Activated naive CD4-positive, alpha-beta T cell treated with anti-CD3 and anti-CD28 coated beads, Interleukin-2, amount 50 U/mL, for 24 hours (primary cell): ENCODE data around the gene CLMN.
A peak's percentile ranks its signal among the peaks of the same experiment; 100 is the strongest.

ENCODE experiments used
- H3K27ac Mint-ChIP-seq: one replicate; pipeline ENCODE4 v1.8.0; 2021; ENCODE audit warnings: mild to moderate bottlenecking, mixed read lengths
- H3K27me3 Mint-ChIP-seq: one replicate; pipeline ENCODE4 v1.8.0; 2021; ENCODE audit warnings: mixed read lengths
- H3K36me3 Mint-ChIP-seq: one replicate; pipeline ENCODE4 v1.8.0; 2021; ENCODE audit warnings: mixed read lengths
- H3K4me1 Mint-ChIP-seq: one replicate; pipeline ENCODE4 v1.8.0; 2021; ENCODE audit warnings: mixed read lengths
- H3K4me3 Mint-ChIP-seq: one replicate; pipeline ENCODE4 v1.8.0; 2021; ENCODE audit warnings: mild to moderate bottlenecking, mixed read lengths
- H3K9me3 Mint-ChIP-seq: one replicate; pipeline ENCODE4 v1.8.0; 2021; ENCODE audit warnings: mixed read lengths

Gene CLMN

DNA sequence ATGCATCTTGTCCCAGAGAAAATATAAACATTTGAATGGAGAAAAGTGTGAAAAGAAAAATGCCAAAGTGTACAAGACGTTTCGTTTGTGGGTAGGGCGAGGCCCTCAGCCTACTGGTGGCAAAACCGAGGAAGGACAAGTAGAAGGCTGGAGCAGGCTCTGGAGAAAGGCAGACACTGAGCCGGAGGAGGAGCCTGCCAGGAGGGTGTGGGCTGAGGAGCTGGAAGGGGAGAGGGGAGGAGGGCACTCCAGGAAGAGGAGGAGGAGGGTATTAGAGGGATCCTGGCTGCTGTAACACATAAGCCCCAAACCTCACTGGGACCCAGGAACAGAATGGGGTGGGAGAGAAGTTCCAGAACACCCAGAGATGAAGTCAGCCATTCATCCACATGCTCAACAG lies 47.7 kb downstream of the CLMN start:
- Mint-ChIP-seq H3K36me3 (no peaks in the 10 kb centered on the region), H3K9me3 (peaks cover 7% of the 10 kb centered on the region), H3K27ac (no peak overlapping the region), H3K4me3 (no peak overlapping the region), H3K27me3 (peaks cover 1% of the 10 kb centered on the region), H3K4me1 (peaks cover 8% of the 10 kb centered on the region)

DNA sequence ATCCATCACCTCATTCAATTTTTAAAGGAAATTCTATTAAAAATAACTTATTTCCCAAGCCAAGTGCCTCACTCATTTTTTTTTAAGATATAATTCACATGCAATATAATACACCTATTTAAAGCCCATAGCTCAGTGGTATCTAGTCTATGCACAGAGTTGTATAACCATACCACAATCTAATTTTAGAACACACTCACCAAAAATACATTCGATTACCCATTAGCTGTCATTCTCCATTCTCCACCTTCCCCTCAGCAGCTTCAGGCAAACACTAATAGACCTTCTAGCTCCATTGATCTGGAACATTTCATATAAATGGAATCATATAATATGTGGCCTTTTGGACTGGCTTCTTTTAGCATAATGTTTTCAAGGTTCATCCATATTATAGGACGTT lies 49.5 kb downstream of the CLMN start:
- Mint-ChIP-seq H3K4me3 (no peak overlapping the region), H3K27me3 (no peaks in the 10 kb centered on the region), H3K36me3 (no peaks in the 10 kb centered on the region), H3K4me1 (peaks cover 26% of the 10 kb centered on the region), H3K9me3 (peaks cover 7% of the 10 kb centered on the region), H3K27ac (no peak overlapping the region)

DNA sequence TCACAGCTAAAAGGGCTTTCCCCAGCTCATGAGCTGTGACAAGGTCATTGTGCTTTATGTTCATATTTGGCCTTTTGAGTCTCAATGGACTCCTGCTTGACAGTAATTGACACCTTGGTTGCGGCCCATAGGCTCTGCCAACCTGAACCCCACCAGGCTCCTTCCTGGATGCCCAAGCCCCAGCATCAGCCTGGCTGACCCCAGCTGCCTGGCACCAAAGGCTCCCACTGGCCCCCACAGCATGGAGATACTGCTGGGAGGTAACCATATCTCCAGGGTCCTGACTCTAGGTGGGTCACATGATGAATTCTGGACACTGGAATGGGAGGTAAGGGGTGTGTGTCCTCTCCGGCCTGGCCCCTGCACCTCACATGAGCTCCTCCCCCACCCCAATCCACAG lies 50.2 kb downstream of the CLMN start:
- Mint-ChIP-seq H3K27me3 (no peaks in the 10 kb centered on the region), H3K27ac (no peak overlapping the region), H3K4me1 (peaks cover 28% of the 10 kb centered on the region), H3K36me3 (no peaks in the 10 kb centered on the region), H3K4me3 (no peak overlapping the region), H3K9me3 (peaks cover 7% of the 10 kb centered on the region)

DNA sequence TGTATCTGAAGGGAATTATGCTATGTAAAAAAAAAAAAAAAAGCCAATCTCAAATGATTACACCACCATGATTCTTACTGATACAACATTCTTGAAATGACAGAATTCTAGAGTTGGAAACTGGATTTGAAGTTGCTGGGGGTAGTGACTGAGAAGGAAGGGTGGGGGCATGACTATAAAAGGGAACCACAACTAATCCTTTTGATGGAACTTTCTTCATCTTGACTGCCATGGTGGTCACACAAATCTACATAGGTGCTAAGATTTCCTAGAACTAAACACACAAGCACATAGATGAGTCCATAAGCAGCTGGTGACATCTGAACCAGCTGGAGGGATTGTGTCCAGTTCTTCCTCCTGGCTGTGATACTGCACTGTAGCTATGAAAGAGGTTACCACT lies 51.4 kb downstream of the CLMN start:
- Mint-ChIP-seq H3K36me3 (no peaks in the 10 kb centered on the region), H3K4me1 (peaks cover 28% of the 10 kb centered on the region), H3K9me3 (peaks cover 7% of the 10 kb centered on the region), H3K27me3 (no peaks in the 10 kb centered on the region), H3K27ac (no peak overlapping the region), H3K4me3 (no peak overlapping the region)

DNA sequence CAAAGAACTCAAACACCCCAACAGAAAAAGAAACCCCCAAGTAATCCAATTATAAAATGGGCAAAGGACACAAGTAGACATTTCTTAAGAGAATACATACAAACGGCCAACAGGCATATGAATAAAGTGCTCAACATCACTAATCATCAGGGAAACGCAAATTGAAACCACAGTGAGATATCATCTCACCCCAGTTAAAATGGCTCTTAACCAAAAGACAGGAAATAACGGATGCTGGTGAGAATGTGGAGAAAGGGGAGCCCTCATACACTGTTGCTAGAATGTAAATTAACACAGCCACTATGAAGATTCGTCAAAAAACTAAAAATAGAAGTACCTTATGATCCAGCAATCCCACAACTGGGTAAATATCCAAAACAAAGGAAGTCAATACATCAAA lies 52.4 kb downstream of the CLMN start:
- peaks cover 28% of the 10 kb centered on the region for H3K4me1 Mint-ChIP-seq
- no peaks in the 10 kb centered on the region for H3K36me3 Mint-ChIP-seq
- H3K9me3 Mint-ChIP-seq = peaks cover 7% of the 10 kb centered on the region
- H3K27me3 Mint-ChIP-seq = no peaks in the 10 kb centered on the region
- H3K4me3 Mint-ChIP-seq = no peak overlapping the region
- no peak overlapping the region for H3K27ac Mint-ChIP-seq

DNA sequence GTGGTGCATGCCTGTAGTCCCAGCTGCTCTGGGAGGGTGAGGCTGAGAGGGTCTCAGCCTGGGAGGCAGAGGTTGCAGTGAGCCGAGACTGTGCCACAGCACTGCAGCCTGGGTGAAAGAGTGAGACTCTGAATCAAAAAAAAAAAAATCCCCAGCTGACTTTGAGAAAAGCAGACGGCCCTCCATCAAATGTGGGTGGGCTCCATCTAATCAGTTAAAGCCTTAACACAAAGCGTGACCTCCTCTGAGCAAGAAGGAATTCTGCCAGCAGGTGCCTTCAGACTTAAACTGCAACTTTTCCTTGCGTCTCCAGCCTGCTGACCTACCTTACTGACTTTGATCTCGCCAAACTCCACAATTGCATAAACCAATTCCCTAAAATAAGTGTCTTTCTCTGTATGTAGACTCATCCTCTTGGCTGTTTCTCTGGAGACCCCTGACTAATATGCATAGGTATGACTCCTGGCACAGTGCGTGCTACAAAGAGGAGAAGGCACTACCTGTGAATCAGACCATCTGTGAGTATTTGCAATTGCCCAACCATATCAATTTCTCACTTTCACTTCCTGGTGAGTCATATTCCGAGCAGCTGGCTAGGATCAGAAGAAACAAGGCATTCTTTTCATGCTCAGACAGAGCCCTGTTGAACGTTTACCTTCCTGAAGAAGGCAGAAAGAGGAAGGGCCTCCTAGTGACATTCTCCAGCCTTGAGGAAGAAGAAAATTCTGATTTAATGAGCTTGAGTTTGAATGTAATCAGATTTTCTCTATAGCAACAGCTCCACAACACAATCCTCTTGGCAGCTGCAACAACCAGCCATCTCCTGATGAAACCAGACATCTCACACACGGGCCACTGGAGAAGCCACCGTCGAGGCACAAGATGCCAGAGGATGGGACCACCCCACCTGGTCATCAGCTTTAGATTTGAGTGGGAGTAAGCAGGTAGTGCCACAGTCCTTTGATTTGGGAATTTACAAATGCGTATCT lies 54.3 kb downstream of the CLMN start:
- Mint-ChIP-seq H3K9me3 (peaks cover 7% of the 10 kb centered on the region), H3K27ac (peak overlapping the region; percentile 91), H3K36me3 (no peaks in the 10 kb centered on the region), H3K27me3 (no peaks in the 10 kb centered on the region), H3K4me3 (peak overlapping the region; percentile 19), H3K4me1 (peaks cover 35% of the 10 kb centered on the region)

DNA sequence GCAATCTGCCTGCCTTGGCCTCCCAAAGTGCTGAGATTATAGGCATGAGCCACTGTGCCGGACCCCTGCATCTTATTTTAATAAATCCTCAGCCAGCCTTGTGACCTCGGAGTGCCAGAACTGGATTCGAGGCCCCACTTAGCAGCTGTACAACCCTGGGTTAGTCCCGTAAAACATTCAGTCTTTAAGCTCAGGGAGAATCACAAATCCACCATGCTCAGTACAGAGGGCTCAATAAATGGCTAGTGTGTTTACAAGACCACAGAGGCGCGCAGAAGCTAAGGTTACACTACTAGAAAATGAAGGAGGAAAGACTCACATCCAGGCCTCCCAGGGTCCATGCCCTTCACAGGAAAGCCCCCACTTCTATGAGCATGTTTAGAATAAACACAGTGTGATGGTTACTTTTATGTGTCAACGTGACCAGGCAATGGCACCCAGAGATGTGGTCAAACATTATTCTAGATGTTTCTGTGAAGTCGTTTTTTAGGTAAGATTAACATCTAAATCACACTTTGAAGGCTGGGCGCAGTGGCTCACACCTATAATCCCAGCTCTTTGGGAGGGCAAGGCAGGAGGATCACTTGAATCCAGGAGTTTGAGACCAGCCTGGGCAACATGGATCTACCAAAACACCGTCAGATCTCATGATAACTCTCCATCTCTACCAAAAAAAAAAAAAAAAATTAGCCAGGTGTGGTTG lies 55.3 kb downstream of the CLMN start:
- H3K27ac Mint-ChIP-seq = no peak overlapping the region
- no peaks in the 10 kb centered on the region for H3K36me3 Mint-ChIP-seq
- H3K9me3 Mint-ChIP-seq = peaks cover 7% of the 10 kb centered on the region
- peaks cover 36% of the 10 kb centered on the region for H3K4me1 Mint-ChIP-seq
- no peaks in the 10 kb centered on the region for H3K27me3 Mint-ChIP-seq
- no peak overlapping the region for H3K4me3 Mint-ChIP-seq

DNA sequence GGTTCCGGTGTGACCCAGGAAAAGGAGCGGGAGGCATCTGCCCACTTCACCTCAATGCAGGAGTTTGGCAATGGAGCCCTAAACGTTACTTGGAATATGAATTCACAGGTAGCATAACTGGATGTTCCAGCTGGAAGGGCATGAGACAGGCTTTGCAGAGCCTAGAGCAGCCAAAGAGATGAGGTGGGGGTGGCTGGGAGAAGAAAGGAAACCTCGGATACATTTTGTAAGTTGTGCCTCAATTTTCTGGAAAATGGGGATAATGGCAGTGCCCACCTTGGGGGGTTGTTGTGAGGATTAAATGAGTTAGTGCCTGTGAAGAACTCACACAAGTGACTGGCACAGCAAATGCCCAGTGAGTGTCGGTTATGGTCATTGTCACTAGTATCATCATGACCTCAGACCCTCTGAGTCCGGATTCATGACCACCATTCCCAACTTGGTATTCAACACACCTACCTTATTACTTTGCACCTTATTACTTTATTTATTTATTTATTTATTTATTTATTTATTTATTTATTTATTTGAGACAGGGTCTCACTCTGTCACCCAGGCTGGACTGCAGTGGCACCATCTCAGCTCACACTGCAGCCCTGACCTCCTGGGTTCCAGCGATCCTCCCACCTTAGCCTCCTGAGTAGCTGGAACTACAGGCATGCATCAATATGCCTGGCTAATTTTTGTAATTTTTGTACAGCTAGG lies 56.0 kb downstream of the CLMN start:
- no peak overlapping the region for H3K4me3 Mint-ChIP-seq
- H3K36me3 Mint-ChIP-seq = no peaks in the 10 kb centered on the region
- peaks cover 36% of the 10 kb centered on the region for H3K4me1 Mint-ChIP-seq
- H3K9me3 Mint-ChIP-seq = peaks cover 7% of the 10 kb centered on the region
- H3K27ac Mint-ChIP-seq = no peak overlapping the region
- no peaks in the 10 kb centered on the region for H3K27me3 Mint-ChIP-seq

DNA sequence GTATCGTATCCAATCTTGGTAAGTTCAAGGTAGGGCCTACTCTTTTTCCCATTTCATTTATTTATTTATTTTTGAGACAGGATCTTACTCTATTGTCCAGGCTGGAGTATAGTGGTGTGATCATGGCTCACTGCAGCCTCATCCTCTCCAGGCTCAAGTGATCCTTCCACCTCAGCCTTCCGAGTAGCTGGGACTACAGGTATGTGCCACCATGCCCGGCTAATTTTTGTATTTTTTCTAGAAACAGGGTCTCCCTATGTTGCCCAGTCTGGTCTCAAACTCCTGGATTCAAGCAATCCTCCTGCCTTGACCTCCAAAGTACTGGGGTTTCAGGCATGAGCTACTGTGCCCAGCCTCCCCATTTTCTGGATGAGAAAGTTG lies 57.2 kb downstream of the CLMN start:
- H3K36me3 Mint-ChIP-seq = no peaks in the 10 kb centered on the region
- H3K27me3 Mint-ChIP-seq = no peaks in the 10 kb centered on the region
- H3K9me3 Mint-ChIP-seq = peaks cover 3% of the 10 kb centered on the region
- H3K27ac Mint-ChIP-seq = no peak overlapping the region
- no peak overlapping the region for H3K4me3 Mint-ChIP-seq
- H3K4me1 Mint-ChIP-seq = peaks cover 33% of the 10 kb centered on the region

DNA sequence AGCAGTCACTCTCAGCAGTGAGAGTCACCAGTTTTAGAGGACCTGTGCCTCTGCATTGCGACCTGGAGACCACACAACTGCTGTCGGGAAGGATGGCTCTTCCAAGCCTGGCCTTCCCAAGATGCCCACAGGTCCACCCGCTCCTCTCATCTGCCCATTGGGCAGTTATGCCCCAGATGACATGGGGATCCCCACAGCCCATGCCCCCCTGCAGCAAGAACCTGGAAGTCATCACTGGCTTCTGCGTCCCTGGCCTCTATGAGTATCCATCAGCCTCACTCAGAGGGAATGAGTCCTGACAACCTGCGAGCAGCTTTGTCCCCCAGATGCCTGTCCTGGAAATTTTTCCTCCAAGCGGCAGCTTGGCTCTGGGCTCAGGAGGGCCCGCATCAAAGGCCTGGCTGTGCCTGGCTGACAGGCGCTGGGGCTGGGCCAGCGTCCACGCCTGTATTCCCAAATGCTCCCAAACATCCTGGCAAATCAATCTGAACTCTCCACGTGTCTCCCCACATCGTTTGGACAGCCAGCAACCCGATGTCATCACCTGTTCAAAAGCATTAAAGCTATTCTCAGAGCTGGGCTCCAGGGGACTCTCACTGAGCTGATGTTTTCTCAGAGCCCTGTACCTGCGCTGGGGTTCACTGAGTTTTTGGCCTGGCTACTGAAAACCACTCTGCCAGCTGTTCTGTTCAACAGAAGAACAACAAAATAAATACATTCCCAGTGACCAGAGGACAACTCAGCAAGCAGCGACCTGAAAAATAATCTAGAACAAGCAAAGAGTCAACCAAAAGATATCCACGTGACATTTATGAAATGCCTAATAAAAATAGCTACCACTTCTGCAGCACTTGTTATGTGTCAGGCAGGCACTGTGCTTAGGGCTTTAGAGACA lies 57.8 kb downstream of the CLMN start:
- no peaks in the 10 kb centered on the region for H3K27me3 Mint-ChIP-seq
- H3K27ac Mint-ChIP-seq = no peak overlapping the region
- no peaks in the 10 kb centered on the region for H3K9me3 Mint-ChIP-seq
- H3K36me3 Mint-ChIP-seq = no peaks in the 10 kb centered on the region
- H3K4me3 Mint-ChIP-seq = no peak overlapping the region
- peaks cover 26% of the 10 kb centered on the region for H3K4me1 Mint-ChIP-seq

DNA sequence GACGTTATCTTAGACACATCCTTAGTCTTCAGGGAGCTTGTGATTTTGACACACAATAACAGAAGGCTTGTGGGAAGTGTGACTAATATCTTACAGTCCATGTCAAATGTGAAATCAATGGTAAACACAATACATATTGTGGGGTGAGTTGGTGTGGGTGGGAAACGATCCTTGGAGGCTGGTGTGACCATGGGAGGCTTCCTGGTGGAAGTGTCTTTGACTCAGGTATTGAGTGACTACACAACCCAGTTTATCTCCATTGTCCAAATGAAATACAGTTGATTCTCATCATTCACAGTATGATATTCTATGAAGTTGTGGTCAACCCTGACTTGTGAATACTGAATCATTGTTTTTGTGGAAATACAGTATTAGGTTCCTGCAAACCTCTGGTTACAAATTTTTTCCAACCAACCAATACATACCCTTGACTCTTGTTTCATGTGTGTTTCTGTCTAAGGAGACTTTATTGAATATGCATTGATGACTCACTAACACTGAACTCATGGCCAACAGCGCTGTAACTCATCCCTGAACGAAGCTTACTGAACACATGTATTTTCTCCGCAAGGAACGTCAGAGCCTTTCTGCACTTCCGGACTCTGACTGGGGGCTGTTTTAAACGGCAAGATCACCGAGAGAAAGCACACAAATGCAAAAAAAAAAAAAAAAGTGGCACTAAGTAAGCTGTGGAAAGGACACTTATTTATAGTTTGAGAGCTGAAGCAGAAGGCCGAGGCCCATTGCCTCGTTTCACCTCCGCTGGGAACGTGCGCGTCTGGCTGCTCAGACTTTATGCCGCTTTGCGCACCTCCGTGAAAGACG lies 59.0 kb downstream of the CLMN start:
- Mint-ChIP-seq H3K4me1 (peaks cover 16% of the 10 kb centered on the region), H3K27ac (peak overlapping the region; percentile 81), H3K9me3 (no peaks in the 10 kb centered on the region), H3K36me3 (no peaks in the 10 kb centered on the region), H3K4me3 (no peak overlapping the region), H3K27me3 (no peaks in the 10 kb centered on the region)

DNA sequence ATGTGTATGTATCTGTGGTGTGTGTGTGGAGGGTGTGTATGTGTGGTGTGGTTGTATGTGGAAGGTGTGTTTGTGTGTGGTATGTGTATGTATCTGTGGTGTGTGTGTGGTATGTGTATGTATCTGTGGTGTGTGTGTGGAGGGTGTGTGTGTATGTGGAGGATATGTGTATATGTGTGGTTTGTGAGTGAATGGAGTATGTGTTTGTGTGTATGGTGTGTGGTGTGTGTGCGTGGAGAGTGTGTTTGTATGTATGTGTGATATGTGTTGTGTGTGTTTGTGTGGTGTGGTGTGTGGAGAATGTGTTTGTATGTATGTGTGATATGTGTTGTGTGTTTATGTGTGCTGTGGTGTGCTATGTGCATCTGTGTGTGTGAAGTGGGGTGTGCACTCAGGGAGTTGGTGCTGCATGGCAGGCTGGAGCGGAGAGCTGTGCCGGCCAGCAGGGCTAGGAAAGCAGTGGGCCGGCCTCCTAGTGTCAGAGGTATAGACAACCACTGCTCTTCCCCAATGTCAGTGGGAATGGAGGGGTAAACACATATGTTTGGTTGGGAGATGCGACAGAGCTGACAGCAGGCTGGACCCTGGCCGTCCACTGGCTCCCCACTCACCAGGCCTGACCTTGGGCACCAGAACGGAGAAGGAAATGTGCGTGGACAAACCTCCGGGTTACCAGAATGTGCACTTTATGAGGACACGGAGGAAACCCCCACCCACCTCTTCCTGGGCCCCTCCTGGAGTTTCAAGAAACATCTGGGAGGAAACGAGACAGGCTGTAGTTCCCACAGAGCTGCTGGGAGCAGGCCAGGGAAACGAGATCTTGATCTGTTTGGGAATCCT lies 60.7 kb downstream of the CLMN start:
- no peaks in the 10 kb centered on the region for H3K9me3 Mint-ChIP-seq
- H3K36me3 Mint-ChIP-seq = no peaks in the 10 kb centered on the region
- H3K4me3 Mint-ChIP-seq = no peak overlapping the region
- peaks cover 9% of the 10 kb centered on the region for H3K4me1 Mint-ChIP-seq
- H3K27me3 Mint-ChIP-seq = no peaks in the 10 kb centered on the region
- no peak overlapping the region for H3K27ac Mint-ChIP-seq

DNA sequence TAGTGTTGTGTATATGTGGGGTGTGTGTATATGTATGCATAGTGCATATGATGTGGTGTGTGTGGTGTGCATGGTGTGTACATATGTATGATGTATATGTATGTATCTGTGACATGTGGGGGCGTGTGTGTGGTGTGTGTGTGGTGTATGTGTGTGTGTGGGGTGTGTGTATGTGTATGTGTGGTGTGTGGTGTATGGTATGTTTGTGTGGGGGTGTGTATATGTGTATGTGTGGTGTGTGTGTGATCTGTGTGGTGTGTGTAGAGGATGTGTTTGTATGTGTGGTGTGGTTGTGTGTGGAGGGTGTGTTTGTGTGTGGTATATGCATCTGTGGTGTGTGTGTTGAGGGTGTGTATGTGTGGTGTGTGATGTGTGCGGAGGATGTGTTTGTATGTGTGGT lies 61.6 kb downstream of the CLMN start:
- no peaks in the 10 kb centered on the region for H3K36me3 Mint-ChIP-seq
- H3K4me1 Mint-ChIP-seq = peaks cover 9% of the 10 kb centered on the region
- H3K27me3 Mint-ChIP-seq = no peaks in the 10 kb centered on the region
- no peak overlapping the region for H3K27ac Mint-ChIP-seq
- H3K4me3 Mint-ChIP-seq = no peak overlapping the region
- H3K9me3 Mint-ChIP-seq = no peaks in the 10 kb centered on the region

DNA sequence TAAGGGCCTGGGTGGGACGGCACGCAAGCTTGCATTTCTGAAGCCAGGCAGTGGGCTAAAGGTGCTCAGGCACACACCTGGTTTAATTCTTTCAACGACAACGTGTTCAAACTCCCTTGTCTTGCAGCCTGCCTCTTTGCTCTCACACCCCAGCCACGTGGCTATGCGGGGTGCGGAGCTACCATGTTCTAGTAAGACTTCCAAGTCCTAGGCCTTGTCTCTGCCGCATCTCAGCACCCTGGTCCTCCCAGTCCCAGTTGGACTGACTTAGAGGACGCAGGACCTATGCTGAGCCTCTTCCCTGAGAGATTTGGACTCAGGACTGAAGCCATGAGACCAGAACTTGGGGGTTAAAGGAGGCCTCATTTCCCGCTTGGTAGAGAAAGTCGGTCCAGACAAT lies 62.2 kb downstream of the CLMN start:
- Mint-ChIP-seq H3K9me3 (no peaks in the 10 kb centered on the region), H3K36me3 (no peaks in the 10 kb centered on the region), H3K4me1 (peaks cover 9% of the 10 kb centered on the region), H3K4me3 (no peak overlapping the region), H3K27me3 (no peaks in the 10 kb centered on the region), H3K27ac (no peak overlapping the region)
